NCI-H2227 (cell line): ENCODE results near the gene DNHD1.

Source experiments
- DNase-seq: peaks from one replicate; lab custom pipeline; 2025; ENCODE audit not compliant: unreplicated experiment; lab: John Stamatoyannopoulos, UW

Gene DNHD1

GRCh38 chr11:6557761-6558674 lies 60.9 kb downstream of the DNHD1 start:
- no peak for DNase-seq

GRCh38 chr11:6559369-6559768 lies 62.3 kb downstream of the DNHD1 start:
- DNase-seq = no peak

- no peak for DNase-seq
These were observed 64.2 kb downstream of the DNHD1 start for GRCh38 chr11:6561288-6561687.

- no peak for DNase-seq
These were observed 66.1 kb downstream of the DNHD1 start for GRCh38 chr11:6563121-6563619.

- no peak for DNase-seq
These were observed 66.6 kb downstream of the DNHD1 start for GRCh38 chr11:6563667-6564066.

GRCh38 chr11:6565325-6565724 lies 68.2 kb downstream of the DNHD1 start:
- no peak for DNase-seq

- DNase-seq = no peak
These were observed 69.1 kb downstream of the DNHD1 start for GRCh38 chr11:6565988-6566703.

GRCh38 chr11:6566704-6567370 lies 69.8 kb downstream of the DNHD1 start:
- DNase-seq = no peak

GRCh38 chr11:6567371-6567745 lies 70.3 kb downstream of the DNHD1 start:
- no peak for DNase-seq

- peak; percentile 39 for DNase-seq
These were observed 71.3 kb downstream of the DNHD1 start for GRCh38 chr11:6568191-6568918.

GRCh38 chr11:6569706-6570105 lies 72.6 kb downstream of the DNHD1 start:
- DNase-seq = no peak

GRCh38 chr11:6570691-6571427 lies 73.8 kb downstream of the DNHD1 start:
- DNase-seq = no peak

GRCh38 chr11:6571434-6572008 lies 74.4 kb downstream of the DNHD1 start:
- DNase-seq = no peak

- DNase-seq = no peak
These were observed 75.1 kb downstream of the DNHD1 start for GRCh38 chr11:6572215-6572614.

GRCh38 chr11:6574816-6575715 lies 78.0 kb downstream of the DNHD1 start:
- DNase-seq = no peak

- DNase-seq = peak; percentile 35
These were observed 79.6 kb downstream of the DNHD1 start for GRCh38 chr11:6576471-6577373.

GRCh38 chr11:6578134-6578533 lies 81.1 kb downstream of the DNHD1 start:
- DNase-seq = no peak

GRCh38 chr11:6579681-6580080 lies 82.6 kb downstream of the DNHD1 start:
- no peak for DNase-seq
